ENCODE data around the gene PHF5A. TPM values are rescaled to one million over a fixed set of nuclear protein-coding genes. Genes with fewer than 3 reads are reported as not detected.
A peak's percentile ranks its signal among the peaks of the same experiment; 100 is the strongest.
"Not testable (repeated sequence)": the region's sequence is repeated elsewhere in the genome, so short reads cannot be mapped to it uniquely, and the experiment has no call there.

PHF5A gene
- total RNA-seq, 2 experiments from 2014 or later: 58.8 to 62.1 TPM

DNA sequence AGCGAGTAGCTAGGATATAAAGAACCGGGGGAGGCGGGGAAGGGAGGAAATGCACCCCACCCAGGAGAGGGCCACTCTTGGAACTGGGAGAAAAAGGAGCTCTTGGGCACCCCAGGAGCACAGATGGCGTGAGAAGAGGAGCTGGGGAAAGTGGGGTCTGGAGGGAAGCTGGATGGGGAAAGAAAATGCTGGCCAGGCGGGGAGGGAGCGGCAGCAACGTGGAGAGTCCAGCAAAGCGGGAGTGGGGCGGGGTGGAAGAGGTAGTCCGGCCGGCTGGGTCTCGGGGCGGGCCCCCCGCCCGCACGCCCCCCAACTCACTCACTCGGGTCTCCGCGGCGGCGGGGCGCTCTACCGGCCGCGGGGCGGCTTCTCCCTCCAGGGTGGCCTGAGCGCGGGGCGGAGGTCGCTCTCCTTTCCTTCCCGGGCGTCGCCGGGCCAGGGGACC lies 22.4 kb downstream of the PHF5A start:
- ChIA-PET POLR2A (interaction anchor here (0.6 to 9.6 kb wide), 26 partner anchors 9 to 607 kb away, joined by 3 to 218 read pairs (median 4); partner anchors contain the start of genes ACO2, PHF5A, PMM1 and RANGAP1), CTCF (interaction anchor here (1.0 to 2.6 kb wide), 8 partner anchors 9 to 221 kb away, joined by 3 to 25 read pairs (median 6); partner anchors contain the start of genes ACO2 and PHF5A)
- Mint-ChIP-seq H3K4me1 (ENCODE audit: low read depth) (peaks cover 22% of the 10 kb centered on the region), H3K36me3 (ENCODE audit: low read depth) (peaks cover 25% of the 10 kb centered on the region), H3K27ac (peak overlapping the region; percentile 100), H3K4me3 (peak overlapping the region; percentile 90), H3K9me3 (ENCODE audit: insufficient read depth) (no peaks in the 10 kb centered on the region), H3K27me3 (ENCODE audit: low read depth) (no peaks in the 10 kb centered on the region)
- ATAC-seq (peak; percentile 0), DNase-seq (peak; percentile 29)

DNA sequence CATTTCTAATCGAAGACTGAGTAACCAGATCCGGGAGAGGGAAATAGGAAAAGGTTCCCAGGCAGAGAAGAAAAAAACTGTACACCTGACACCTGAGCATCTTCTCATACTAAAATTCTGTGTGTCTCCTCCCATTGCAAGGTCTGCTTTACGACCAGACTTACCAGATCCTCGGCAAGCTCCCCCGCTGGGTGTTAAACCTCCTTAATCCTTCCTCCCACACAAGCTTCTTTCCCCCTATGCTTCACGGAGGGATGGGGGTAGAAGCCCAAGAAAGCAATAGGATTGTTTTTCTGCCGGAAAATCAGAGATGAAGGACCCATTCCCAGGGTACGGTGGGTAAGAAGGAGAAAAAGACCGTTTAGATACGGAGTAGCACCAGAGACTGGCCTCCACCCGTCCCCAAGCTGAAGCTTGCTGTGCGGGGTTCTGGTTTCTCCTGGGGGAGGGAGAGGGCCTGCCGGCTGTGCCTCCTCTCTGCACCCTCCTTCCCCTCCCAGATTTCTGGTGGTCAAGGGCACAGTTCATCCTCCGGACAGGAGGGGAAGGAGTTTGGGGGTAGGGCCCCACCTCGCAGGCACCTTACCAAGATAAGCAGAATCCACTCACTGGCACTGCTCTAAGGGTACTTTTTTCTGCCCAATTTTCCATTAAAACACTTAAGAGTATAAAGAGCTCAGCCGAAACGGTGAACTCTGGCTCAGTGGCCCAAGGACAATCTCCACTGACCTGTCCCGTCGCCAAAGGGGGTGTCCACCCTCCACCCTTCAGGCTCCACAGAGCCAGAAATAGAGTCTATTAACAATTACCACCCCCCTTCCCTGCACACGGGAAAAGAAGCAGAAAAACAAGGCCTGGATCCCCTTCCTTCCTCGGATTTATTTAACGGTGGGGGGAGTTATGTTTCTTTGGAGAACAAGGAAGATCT lies 23.1 kb downstream of the PHF5A start:
- ATAC-seq (no peak), DNase-seq (peak; percentile 54)
- Mint-ChIP-seq H3K4me1 (ENCODE audit: low read depth) (peaks cover 22% of the 10 kb centered on the region), H3K4me3 (peak overlapping the region; percentile 90), H3K9me3 (ENCODE audit: insufficient read depth) (no peaks in the 10 kb centered on the region), H3K36me3 (ENCODE audit: low read depth) (peaks cover 25% of the 10 kb centered on the region), H3K27ac (peak overlapping the region; percentile 94), H3K27me3 (ENCODE audit: low read depth) (no peaks in the 10 kb centered on the region)
- POLR2A ChIA-PET: interaction anchor here (0.6 to 9.6 kb wide), 13 partner anchors 10 to 494 kb away, joined by 3 to 218 read pairs (median 4); partner anchors contain the start of genes ACO2, PHF5A, PMM1 and RANGAP1
- CTCF ChIA-PET: interaction anchor here (0.7 to 2.6 kb wide), 8 partner anchors 23 to 222 kb away, joined by 3 to 25 read pairs (median 6); partner anchors contain the start of genes ACO2 and PHF5A

GRCh38 chr22:41444360-41445128 lies 23.9 kb downstream of the PHF5A start:
- POLR2A ChIA-PET: interaction anchor here (0.8 to 9.6 kb wide), 7 partner anchors 10 to 493 kb away, joined by 3 to 218 read pairs (median 4); partner anchors contain the start of genes ACO2, PHF5A, RANGAP1 and RBX1
- Mint-ChIP-seq H3K9me3 (ENCODE audit: insufficient read depth) (no peaks in the 10 kb centered on the region), H3K27ac (peak overlapping the region; percentile 94), H3K4me1 (ENCODE audit: low read depth) (peaks cover 22% of the 10 kb centered on the region), H3K36me3 (ENCODE audit: low read depth) (peaks cover 25% of the 10 kb centered on the region), H3K4me3 (peak overlapping the region; percentile 90), H3K27me3 (ENCODE audit: low read depth) (no peaks in the 10 kb centered on the region)
- DNase-seq (peak; percentile 86), ATAC-seq (peak; percentile 42)
- CTCF ChIA-PET: interaction anchor here (0.7 to 2.6 kb wide), 6 partner anchors 22 to 82 kb away, joined by 3 to 25 read pairs (median 4); partner anchors contain the start of genes ACO2 and PHF5A

- Mint-ChIP-seq H3K4me3 (no peak overlapping the region), H3K27ac (no peak overlapping the region), H3K36me3 (ENCODE audit: low read depth) (peaks cover 27% of the 10 kb centered on the region), H3K9me3 (ENCODE audit: insufficient read depth) (no peaks in the 10 kb centered on the region), H3K27me3 (ENCODE audit: low read depth) (no peaks in the 10 kb centered on the region), H3K4me1 (ENCODE audit: low read depth) (peaks cover 17% of the 10 kb centered on the region)
- ATAC-seq: no peak
- DNase-seq: no peak
- ChIA-PET POLR2A (interaction anchor here (9.6 kb wide), 1 partner anchor 21 kb away, joined by 218 read pairs; the partner anchor contains the start of genes ACO2 and PHF5A), CTCF (interaction anchor here (1.4 kb wide), 1 partner anchor 38 kb away, joined by 4 read pairs; no protein-coding TSS in a partner anchor)
These were observed 26.2 kb downstream of the PHF5A start for GRCh38 chr22:41442240-41442792.

DNA sequence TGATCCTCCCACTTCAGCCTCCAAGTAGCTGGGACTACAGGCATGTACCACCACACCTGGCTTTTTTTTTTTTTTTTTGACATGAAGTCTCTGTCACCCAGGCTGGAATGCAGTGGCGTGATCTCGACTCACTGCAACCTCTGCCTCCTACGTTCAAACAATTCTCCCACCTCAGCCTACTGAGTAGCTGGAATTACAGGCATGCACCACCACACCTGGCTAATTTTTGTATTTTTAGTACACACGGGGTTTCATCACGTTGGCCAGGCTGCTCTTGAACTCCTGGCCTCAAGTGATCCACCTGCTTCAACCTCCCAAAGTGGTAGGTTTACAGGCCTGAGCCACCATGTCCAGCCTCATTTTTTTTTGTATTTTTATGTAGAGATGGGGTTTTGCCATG lies 28.0 kb downstream of the PHF5A start:
- POLR2A ChIA-PET; CTCF ChIA-PET; H3K4me3 Mint-ChIP-seq; H3K27me3 Mint-ChIP-seq (ENCODE audit: low read depth); ATAC-seq; H3K9me3 Mint-ChIP-seq (ENCODE audit: insufficient read depth); H3K27ac Mint-ChIP-seq; DNase-seq: not testable (repeated sequence)
- peaks cover 17% of the 10 kb centered on the region for H3K4me1 Mint-ChIP-seq (ENCODE audit: low read depth)
- H3K36me3 Mint-ChIP-seq (ENCODE audit: low read depth): peaks cover 44% of the 10 kb centered on the region

DNA sequence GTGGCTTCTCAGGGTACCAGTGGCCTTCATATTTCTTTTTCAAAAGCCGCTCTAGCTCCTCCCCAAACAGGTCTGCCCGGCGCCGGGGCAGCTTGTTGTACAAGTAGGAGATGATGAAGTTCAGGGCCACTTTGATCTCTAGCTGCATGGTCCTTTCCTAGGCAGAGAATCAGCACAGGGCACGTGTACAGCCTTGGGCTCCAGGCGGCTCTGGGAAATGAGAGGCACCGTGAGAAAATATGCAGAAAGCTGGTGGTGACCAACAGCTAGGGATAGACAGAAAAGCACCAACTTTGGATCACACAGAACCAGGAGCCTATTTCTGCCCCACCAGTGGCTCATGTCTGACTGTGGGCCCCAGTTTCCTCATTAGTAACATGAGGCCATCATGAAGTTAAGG lies 31.3 kb downstream of the PHF5A start:
- ATAC-seq (no peak), DNase-seq (no peak)
- Mint-ChIP-seq H3K27me3 (ENCODE audit: low read depth) (no peaks in the 10 kb centered on the region), H3K4me1 (ENCODE audit: low read depth) (peaks cover 2% of the 10 kb centered on the region), H3K4me3 (no peak overlapping the region), H3K27ac (no peak overlapping the region), H3K9me3 (ENCODE audit: insufficient read depth) (no peaks in the 10 kb centered on the region), H3K36me3 (ENCODE audit: low read depth) (peaks cover 39% of the 10 kb centered on the region)
- ChIA-PET POLR2A (interaction anchor here (1.0 kb wide), 1 partner anchor 10 kb away, joined by 5 read pairs; the partner anchor contains the start of gene TOB2), CTCF (interaction anchor here (0.6 to 1.7 kb wide), 6 partner anchors 9 to 199 kb away, joined by 3 to 5 read pairs (median 3); partner anchors contain the start of gene TOB2)

- peak overlapping the region; percentile 63 for H3K27ac Mint-ChIP-seq
- peaks cover 42% of the 10 kb centered on the region for H3K36me3 Mint-ChIP-seq (ENCODE audit: low read depth)
- no peak overlapping the region for H3K4me3 Mint-ChIP-seq
These were observed 32.0 kb downstream of the PHF5A start for GRCh38 chr22:41436322-41437113.

GRCh38 chr22:41435560-41435959 lies 32.9 kb downstream of the PHF5A start:
- H3K27me3 Mint-ChIP-seq (ENCODE audit: low read depth): no peaks in the 10 kb centered on the region
- peak overlapping the region; percentile 12 for H3K27ac Mint-ChIP-seq
- H3K36me3 Mint-ChIP-seq (ENCODE audit: low read depth): peaks cover 45% of the 10 kb centered on the region
- DNase-seq (no peak), ATAC-seq (no peak)
- ChIA-PET CTCF (interaction anchor here (1.7 kb wide), 1 partner anchor 32 kb away, joined by 5 read pairs; no protein-coding TSS in a partner anchor), POLR2A (interaction anchor here (1.3 kb wide), 1 partner anchor 9 kb away, joined by 5 read pairs; no protein-coding TSS in a partner anchor)
- H3K4me1 Mint-ChIP-seq (ENCODE audit: low read depth): no peaks in the 10 kb centered on the region
- no peaks in the 10 kb centered on the region for H3K9me3 Mint-ChIP-seq (ENCODE audit: insufficient read depth)
- H3K4me3 Mint-ChIP-seq: no peak overlapping the region

More at GRCh38 chr22:41436322-41437113, 32.0 kb downstream of the PHF5A start:
- DNase-seq (no peak), ATAC-seq (no peak)
- H3K9me3 Mint-ChIP-seq (ENCODE audit: insufficient read depth): no peaks in the 10 kb centered on the region
- ChIA-PET CTCF (interaction anchor here (1.7 kb wide), 2 partner anchors 10 to 33 kb away, joined by 3 to 5 read pairs; partner anchors contain the start of gene TOB2), POLR2A (interaction anchor here (0.7 kb wide), 1 partner anchor 10 kb away, joined by 3 read pairs; the partner anchor contains the start of gene TOB2)
- no peaks in the 10 kb centered on the region for H3K4me1 Mint-ChIP-seq (ENCODE audit: low read depth)
- no peaks in the 10 kb centered on the region for H3K27me3 Mint-ChIP-seq (ENCODE audit: low read depth)

DNA sequence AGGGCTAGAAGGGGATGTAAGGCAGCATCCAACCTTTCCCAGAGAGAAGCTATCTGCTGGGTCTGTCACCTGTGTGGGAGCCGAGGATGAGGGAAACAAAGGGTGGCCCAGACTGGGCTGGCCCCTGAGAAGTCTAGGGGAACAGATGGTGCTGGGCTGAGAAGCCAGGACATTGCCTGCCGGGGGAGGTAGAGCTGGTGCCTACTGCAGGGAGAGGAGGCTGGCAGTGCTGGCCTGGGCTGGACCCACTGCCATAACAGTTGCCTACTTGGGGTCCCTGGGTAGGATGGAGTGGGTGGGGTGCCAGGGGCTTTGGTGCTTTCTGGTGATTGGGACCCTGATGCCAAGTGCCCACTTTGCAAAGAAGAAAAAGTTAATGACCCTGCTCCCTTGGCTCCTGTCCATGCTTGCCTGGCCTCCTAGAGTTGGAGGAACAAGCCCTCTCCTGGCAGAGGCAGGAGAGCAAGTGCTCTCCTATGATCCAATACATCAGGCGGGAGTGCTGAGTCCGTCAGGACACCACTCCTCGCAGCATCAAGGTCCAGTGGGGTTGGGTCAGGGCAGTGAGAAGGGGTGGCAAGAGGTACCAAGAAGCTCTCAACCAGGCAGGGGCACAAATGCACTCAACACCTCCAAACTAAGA lies 34.0 kb downstream of the PHF5A start:
- H3K4me3 Mint-ChIP-seq; ATAC-seq; DNase-seq; H3K9me3 Mint-ChIP-seq (ENCODE audit: insufficient read depth); CTCF ChIA-PET; H3K4me1 Mint-ChIP-seq (ENCODE audit: low read depth); H3K27me3 Mint-ChIP-seq (ENCODE audit: low read depth): not testable (repeated sequence)
- POLR2A ChIA-PET: interaction anchor here (0.8 to 1.3 kb wide), 2 partner anchors 10 to 314 kb away, joined by 3 to 5 read pairs; no protein-coding TSS in a partner anchor
- peaks cover 45% of the 10 kb centered on the region for H3K36me3 Mint-ChIP-seq (ENCODE audit: low read depth)
- H3K27ac Mint-ChIP-seq: peak overlapping the region; percentile 60

DNA sequence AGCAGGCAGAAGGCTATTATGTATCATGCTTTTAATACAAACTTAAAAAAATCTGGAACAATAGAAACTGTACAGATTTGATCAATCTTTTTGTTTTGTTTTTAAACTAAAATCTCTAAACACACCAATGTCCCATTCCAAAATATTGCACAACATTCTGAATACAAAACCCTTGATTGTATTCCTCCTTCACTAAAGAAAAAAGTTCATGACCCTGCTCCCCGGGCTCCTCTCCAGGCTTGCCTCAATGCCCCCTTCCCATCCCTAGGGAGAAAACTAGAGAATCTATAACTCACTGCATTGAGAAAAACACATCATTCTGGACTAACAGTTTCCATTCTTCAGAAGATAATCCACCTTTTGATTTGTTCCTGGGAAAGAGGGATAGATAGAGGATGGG lies 35.0 kb downstream of the PHF5A start:
- H3K9me3 Mint-ChIP-seq (ENCODE audit: insufficient read depth); H3K27ac Mint-ChIP-seq; H3K4me3 Mint-ChIP-seq; CTCF ChIA-PET; H3K4me1 Mint-ChIP-seq (ENCODE audit: low read depth); POLR2A ChIA-PET; H3K27me3 Mint-ChIP-seq (ENCODE audit: low read depth); DNase-seq; ATAC-seq: not testable (repeated sequence)
- peaks cover 45% of the 10 kb centered on the region for H3K36me3 Mint-ChIP-seq (ENCODE audit: low read depth)

Data from activated CD8-positive, alpha-beta T cell treated with anti-CD3 and anti-CD28 coated beads, Interleukin-2, amount 10 ng/mL, durations not matched to agents 7 days and 5 days (primary cell).